ENCODE measurements around the gene MYO5B. TPM values are rescaled to one million over a fixed set of nuclear protein-coding genes. Genes with fewer than 3 reads are reported as not detected.

The MYO5B gene
- polyA plus RNA-seq, 4 donors = 6.2 to 30.2 (median 28.3) TPM

DNA sequence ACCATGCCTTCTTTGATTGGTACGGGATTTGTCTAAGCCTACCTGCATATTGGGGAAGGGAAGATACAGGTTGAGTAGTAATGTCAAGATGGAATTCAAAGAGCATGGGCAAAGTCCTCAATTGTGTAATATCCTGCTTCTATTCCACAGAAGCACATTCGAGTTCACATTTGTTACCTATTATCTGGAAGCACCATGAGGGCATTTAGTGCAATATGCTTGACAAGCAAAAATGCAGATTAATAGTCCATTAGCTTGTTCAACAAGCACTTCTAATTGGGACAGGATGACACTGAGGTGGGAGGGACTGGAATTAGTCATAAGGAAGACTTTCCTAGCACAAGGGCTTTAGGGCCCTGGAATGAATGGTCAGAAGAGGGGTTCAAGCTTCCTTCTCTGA is 40.5 kb downstream of the MYO5B start:
- no peak for DNase-seq (ENCODE audit: low read depth in 4 of 4, low spot score in 3 of 4)

DNA sequence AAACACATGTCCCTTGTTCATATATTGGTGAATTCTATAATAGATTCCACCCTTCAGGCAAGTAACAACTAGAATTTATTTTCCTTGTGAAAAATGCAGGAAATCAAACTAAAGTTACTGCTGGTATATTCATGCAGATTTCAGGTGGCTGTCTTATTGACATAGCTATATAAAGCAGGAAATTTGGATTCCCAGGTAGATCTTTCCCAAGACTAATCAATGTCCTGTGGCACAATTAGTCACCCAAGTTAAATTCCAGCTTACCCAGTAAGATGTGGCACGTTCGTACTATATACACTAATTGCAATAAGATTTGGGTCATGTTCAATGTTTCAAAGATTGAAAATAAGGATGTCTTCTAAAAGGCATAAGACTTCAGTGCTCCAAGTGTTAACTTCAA is 42.0 kb downstream of the MYO5B start:
- no peak for DNase-seq (ENCODE audit: low read depth in 4 of 4, low spot score in 3 of 4)

DNA sequence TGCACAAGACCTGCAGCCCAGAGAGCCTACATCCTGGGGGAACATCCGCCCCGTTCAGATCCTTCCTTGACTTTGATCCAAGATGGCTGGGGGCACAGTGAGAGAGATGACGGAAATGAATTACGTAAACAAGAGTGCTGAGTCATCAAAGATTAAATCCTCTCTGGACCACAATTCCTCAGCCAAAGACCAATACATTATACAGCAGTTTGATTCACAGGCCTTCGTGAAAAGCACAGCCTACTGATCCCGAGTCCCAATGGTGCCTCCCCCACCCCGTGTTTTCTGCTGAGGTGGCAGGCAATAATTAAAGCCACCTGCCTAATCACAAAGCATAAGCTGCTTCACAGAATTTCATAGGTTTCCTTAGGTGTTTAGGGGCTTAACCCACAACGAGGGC is 43.0 kb downstream of the MYO5B start:
- no peak for DNase-seq (ENCODE audit: low read depth in 4 of 4, low spot score in 3 of 4)

DNA sequence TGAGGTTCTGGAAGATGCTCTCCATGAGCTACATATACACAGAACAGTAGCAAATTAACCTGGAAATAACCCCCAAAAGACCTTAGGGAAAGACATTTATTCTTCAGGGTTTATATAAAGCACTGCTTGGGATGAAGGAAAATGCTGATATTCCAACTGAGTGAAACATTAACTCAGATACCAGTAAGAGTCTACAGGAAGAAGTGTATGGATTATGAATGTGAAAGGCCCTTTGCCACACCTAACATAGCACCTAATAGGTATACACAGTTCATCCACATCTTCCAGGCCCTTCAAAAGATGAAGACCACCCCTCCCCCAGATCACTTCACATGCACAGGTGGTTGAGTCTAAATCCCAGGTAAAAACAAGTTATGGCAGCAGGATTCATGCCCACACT is 50.4 kb downstream of the MYO5B start:
- no peak for DNase-seq (ENCODE audit: low read depth in 4 of 4, low spot score in 3 of 4)

DNA sequence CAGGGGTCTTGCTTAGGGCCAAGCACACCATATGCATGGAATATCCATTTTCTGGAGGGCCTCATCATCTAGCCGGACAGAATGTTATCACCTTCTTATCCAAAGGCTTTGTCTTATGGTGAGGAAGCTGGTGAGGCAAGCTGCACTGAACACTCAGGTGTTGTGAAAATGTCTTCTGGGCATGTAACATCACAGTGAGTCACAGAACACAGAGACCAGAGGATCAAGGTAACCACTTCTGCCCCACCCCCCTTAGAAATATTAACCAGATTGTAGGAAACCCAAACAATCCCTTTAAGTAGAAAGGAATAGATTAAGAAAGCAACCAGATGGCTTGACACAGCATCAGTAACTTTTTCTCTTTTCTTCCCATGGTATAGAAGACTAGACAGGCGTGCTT is 51.1 kb downstream of the MYO5B start:
- no peak for DNase-seq (ENCODE audit: low read depth in 4 of 4, low spot score in 3 of 4)

DNA sequence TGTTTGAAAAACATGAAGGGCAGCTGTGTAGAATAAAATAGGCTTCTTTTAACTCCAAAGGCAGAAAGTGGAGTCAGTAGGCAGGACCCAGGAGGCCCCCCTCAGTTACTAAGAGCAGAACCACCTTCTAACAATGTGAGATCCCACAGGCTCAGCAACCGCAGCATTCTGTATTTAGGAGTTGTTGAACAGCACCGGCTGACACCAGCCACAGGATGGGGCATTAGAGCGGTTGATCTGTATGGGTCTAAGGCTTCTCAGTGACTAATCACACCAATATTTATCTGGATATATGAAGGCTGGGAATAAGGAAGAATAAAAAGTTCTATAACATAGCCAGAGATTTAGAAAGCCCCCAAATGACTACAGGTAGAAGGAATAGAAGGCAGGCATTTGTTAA is 51.7 kb downstream of the MYO5B start:
- no peak for DNase-seq (ENCODE audit: low read depth in 4 of 4, low spot score in 3 of 4)

DNA sequence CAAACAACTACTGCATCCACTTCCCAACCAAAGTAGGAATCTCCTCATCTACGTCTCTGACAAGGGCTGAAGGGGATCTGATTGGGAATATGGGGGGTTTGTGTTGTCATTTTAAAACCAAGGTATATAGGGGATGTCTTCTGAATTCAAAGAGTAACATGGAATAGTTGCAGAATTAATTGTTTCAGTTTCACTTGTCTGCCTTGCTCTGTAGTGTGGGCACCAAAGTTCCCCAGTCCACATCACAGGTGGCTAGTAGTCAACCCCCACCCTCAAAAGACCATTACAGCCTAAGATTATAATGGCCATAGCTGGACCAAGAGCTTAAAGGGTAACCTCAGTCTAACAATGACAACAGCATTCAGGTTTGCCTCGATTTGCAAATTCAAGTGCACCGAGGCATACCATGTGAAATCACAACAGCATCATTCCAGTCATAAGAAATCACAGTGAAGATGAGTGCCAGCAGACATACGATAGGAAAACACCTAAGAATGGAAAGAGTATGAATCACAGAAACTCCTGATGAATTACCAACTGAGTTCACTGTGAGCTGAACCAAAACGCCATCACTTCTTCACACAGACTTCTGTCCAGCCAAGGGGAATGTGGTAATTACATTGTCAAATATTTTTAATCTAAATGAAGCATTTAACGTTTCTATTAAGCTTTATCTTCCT is 52.4 kb downstream of the MYO5B start:
- DNase-seq (ENCODE audit: low read depth in 4 of 4, low spot score in 3 of 4) = no peak

DNA sequence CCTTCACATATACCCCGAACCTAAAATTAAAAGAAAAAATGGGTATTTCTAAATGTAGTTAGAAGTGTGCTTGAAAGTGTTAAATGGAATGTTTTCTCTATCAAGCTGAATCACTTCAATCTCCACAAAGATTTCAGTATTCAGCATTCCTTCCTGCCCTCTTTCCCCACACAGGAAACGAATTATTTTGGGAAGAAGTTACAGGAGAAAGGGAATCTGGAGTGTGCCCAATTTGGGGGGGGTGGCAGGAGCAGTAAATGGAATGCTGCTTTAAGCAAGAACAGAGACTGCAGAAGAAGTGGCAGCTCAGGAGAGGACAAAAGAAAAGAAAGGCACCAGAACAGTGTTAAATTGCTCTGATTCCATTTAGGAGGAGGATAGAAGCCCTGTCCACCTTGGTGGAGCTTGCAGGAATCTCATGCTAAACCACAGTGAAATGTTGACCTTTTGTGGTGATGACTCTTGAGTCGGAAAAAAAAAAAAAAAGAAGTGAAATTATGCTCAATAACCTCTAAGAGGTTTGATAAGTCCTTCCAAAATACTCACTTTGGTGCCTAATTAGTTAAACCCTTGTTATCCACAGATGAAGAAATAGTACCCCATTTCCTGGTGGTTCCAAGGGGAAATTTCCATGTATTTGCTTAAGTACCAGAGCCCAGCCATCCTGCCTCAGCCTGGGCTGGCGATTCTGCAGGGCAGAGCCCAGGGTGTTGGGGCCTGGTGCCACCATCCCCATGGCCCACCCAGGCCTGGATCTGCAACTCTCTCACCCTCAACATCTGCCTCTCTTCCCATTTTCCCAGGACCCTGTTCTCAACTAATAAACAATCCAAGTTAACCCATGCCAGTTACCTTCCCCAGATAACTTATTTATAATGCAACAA is 56.5 kb downstream of the MYO5B start:
- no peak for DNase-seq (ENCODE audit: low read depth in 4 of 4, low spot score in 3 of 4)

DNA sequence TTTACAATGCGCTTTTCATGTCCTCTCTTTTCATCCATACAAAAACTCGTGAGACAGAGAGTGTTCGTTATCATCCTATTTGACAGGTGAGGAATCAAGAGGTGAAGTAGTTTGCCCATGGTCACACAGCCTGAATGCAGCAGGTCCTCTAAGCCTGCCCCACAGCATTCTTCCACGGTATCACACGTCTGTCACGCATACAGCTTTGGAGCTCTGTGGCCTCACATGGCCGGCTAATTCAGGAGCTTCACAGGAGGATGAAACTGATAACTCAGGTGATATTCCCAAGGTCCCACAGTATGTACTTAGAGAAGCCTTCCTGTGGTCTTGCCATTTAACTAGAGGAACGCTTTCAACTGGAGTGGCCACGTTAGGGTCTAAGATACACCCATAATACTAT is 59.0 kb downstream of the MYO5B start:
- DNase-seq (ENCODE audit: low read depth in 4 of 4, low spot score in 3 of 4) = no peak

DNA sequence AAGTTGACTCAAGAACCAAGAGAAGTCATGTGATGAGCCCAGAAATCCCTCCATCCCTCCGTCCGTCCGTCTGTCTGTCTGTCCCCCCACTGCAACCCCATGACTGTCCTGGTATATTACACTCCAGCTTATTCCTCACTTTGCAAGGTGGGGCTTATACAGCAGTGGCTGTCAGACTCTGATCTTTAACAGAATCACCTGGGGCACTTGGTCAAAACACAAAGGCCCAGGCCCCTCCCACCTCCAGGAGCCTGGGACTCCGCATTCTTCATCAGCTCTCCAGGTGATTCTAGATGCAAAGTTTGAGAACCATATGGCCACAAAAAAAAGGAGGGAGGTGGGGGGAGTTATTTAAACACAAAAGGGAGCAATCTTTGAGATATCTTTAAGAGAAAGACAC is 61.4 kb downstream of the MYO5B start:
- DNase-seq (ENCODE audit: low read depth in 4 of 4, low spot score in 3 of 4) = no peak

DNA sequence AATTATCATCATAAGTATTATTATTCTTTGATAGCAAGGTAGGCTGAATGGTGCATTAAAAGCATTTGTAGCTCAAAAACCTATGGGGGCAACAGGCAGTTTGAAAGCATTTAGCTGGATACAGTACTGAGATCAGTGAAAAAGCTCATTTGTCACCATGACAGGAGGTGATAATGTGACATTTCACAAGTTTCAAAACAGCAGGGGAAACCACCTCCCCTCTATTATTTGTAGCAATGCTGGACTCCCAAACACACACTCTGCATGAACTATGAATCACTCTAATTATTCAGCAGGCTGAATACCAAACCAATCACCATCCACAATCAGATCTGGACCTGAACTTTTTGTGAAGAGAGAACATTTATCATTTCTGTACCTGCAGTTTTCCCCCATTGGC is 63.4 kb downstream of the MYO5B start:
- DNase-seq (ENCODE audit: low read depth in 4 of 4, low spot score in 3 of 4) = no peak

DNA sequence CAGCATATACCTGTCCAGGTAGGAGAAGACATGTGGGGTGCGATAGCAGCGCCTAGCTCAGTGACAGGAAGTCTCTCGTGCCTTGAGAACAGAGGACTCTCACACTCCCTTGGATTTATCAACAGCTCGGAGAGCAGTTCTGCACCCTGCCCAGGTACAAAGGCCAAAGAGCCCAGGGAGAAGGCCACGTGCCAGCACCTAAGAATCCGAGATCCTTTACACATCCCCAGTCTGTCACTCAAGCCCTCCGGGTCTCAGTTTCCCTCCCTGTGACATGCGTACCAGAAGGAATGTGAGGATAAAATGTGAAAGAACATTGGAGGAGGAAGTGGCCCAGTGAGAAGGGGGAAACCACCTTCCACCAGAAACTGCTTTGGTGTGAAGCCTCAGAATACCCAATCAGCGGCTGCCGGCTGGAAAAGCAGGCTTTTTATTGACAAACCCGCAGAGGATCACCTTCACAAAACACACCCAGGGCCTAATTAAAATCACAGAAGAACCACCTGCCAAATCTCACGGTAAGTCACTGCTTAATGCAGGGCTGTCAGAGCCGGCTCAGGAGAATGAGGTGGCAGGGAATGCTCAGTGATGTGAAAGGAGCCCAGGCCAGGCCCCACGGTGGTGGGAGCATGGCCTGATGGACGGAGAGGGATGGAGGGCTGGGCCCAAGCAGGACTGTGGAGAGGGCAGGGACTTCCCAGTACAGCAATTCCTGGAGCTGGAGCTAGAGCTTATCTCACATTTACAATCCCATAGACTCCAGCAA is 66.3 kb downstream of the MYO5B start:
- no peak for DNase-seq (ENCODE audit: low read depth in 4 of 4, low spot score in 3 of 4)

DNA sequence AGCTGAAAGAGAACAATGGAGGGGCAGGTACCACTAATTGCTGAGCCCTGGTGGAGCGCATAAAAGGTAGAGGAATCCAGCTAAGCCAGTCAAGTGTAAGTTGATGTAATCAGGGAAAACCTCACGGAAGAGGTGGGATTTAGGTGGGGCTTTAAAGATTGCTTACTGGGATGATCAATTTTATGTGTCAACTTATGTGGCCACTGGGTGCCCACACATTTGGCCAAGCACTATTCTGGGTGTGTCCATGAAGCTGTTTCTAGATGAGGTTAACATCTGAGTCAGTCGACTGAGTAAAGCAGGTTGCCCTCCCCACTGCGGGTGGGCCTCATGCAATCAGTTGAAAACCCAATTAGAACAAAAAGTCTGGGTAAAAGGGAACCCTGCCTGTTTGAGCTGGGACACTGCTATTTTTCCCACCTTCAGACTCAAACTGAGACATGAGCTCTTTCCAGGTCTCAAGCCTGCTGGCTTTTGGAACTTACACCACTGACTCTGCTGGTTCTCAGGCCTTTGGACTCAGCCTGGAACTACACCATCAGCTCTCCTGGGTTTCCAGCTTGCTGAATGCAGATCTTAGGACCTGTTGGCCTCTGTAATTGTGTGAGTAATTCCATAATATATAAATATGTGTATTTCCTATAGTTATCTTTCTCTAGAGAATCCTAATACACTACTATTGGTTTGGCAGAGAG is 67.3 kb downstream of the MYO5B start:
- DNase-seq (ENCODE audit: low read depth in 4 of 4, low spot score in 3 of 4) = no peak

DNA sequence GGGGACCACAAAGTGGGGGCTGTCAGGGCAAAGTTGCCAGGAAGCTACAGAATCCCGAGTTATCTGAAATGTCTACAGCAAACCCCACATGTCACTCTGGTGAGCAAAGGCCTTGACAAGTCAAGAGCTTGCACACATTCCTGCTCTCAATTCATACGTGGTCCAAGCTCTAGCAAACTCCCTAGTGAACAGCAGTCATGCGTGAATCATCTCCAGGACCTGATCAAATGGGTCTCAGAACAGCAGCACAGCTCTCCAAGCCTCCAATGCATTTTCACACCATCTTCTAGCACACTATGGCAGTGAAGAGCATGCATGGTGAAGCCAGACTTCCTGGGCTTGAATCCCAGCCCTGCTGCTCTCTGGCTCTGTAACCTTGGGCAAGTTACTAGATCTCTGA is 68.5 kb downstream of the MYO5B start:
- no peak for DNase-seq (ENCODE audit: low read depth in 4 of 4, low spot score in 3 of 4)

DNA sequence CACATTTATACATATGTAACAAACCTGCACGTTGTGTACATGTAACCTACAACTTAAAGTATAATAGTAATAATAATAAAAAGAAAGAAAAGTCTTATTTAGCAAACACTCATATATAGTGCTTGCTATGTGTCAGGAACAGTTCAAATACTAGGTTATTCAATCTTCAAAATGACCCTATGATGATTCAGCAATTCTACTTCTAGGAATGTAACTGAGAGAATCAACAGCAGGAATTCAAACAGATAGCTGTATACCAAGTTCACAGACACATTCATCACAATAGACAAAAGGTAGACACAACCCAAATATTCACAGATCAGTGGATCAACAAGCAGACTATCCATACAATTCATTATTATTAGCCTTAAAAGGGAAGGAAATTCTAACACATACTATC is 69.5 kb downstream of the MYO5B start:
- DNase-seq (ENCODE audit: low read depth in 4 of 4, low spot score in 3 of 4) = no peak

DNA sequence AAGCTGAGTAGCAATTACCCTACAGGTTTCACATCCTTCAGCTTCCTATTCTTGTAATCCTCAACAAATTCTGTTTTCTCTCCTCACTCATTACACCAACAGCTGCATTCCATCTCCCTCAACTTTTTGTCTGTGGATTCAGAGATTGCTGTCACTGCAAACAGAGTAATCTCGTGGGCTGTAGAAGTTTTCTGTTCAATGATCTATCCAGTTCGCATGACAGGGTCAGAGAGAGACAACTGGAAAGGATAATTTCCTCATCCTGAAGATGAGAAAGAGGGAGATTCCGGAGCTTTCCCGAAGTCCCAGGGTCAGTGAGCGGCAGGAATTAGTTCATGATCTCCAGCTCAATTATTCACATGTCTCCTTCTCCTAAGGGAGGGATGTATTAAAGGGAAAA is 75.7 kb downstream of the MYO5B start:
- no peak for DNase-seq (ENCODE audit: low read depth in 4 of 4, low spot score in 3 of 4)

DNA sequence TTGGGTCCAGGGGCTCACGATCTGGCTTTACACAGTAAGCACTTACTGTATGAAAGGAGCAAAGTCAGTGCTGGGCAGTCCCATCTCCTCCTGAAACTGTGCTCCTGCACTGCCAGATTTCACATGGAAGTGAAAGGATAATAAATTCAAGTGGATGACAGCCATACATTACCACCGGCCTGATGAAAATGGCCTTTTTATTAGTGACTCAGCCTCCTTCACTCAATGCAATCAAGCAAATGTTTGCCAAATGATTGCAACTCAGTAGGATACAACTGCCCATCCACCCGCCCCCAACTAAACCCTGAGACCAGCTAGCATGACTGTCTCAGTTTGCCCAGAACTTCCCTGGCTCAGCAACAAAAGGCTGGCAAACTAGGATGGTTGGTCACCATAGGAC is 77.1 kb downstream of the MYO5B start:
- no peak for DNase-seq (ENCODE audit: low read depth in 4 of 4, low spot score in 3 of 4)

DNA sequence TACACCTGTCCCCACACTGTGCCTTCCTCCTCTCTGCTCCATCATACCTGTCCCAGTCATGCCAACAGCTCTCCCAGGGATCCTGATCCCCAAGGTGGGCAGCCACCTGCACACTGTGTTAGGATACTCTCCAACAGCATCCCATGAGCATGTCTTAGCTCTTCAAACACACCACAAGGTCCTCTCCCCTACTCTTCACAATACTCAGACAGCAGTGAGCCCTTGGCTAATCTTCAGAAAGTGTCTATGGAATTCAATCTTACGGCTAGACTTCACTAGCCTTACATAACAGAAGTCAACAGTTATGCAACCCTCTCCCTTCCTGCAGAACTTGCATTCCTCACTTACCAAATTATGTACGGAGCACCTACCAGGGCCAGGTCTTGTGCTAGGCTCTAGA is 79.9 kb downstream of the MYO5B start:
- DNase-seq (ENCODE audit: low read depth in 4 of 4, low spot score in 3 of 4) = no peak

DNA sequence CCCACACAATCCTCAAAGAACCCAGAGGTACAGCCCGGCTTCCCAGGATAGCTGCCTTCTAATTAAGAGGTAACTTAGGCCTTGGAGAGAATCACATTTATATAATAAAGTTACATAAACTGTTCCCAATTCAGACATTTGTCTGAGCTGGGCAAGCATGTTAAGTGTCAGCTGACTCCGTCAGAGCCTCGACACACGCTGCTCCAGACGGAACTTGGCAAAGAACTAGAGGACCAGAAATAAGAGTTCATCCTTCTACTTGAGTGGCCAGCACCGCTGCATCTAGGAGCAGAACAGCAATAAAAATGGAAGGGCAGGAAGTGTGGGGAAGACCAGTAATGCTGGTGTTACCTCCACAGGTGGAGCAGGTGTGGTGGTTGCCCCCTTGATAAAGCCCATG is 80.5 kb downstream of the MYO5B start:
- no peak for DNase-seq (ENCODE audit: low read depth in 4 of 4, low spot score in 3 of 4)

DNA sequence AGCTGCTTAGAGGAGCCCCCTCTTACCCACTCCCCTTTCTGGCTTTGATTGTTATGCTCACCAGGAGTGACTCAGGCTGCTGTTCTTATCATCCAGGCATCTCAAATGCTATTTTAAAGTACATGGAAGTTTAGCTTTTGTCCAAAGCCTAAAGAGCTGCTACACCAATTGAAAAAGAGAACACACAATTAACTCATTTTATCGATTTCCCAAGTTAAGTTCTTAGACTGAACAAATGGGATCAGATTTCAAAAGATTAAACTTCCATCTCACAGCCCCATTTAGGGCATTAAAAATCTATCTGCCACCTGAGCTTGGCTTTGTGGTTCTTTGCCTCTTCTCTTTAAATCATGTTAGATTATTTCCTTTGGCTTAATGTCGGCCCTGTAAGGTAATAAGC is 81.2 kb downstream of the MYO5B start:
- DNase-seq (ENCODE audit: low read depth in 4 of 4, low spot score in 3 of 4) = no peak

DNA sequence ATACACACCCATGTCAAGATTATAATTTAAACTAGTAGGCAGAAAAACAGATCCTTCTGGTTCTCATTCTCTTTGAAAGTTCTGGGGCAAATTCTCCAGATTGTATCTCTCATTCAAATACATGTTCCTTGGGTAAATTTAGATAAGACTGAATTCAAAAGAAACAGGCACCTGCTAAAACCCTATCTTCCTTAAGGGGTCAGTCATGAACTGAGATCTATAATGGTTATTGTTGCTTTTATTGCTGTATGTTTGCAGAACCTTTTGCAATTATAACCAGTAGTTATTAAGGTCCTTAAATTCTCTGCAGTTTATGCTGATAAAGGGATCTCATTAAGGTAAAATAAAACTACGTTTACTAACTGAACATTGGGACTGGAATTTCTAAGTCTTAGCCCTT is 83.5 kb downstream of the MYO5B start:
- no peak for DNase-seq (ENCODE audit: low read depth in 4 of 4, low spot score in 3 of 4)

All from left renal pelvis (tissue), 4 donors.